GM19324 (cell line): ENCODE results near the gene UTP14C.
"Not testable (repeated sequence)": the region's sequence is repeated elsewhere in the genome, so short reads cannot be mapped to it uniquely, and the experiment has no call there.

Experiments used
- ATAC-seq: cut with Tn5 transposase; IDR thresholded peaks from one replicate; pipeline ENCODE4 v1.9.1; 2021; ENCODE audit warnings: mild to moderate bottlenecking, moderate library complexity; ENCODE audit not compliant: unreplicated experiment, low FRiP score

The UTP14C gene, protein sequence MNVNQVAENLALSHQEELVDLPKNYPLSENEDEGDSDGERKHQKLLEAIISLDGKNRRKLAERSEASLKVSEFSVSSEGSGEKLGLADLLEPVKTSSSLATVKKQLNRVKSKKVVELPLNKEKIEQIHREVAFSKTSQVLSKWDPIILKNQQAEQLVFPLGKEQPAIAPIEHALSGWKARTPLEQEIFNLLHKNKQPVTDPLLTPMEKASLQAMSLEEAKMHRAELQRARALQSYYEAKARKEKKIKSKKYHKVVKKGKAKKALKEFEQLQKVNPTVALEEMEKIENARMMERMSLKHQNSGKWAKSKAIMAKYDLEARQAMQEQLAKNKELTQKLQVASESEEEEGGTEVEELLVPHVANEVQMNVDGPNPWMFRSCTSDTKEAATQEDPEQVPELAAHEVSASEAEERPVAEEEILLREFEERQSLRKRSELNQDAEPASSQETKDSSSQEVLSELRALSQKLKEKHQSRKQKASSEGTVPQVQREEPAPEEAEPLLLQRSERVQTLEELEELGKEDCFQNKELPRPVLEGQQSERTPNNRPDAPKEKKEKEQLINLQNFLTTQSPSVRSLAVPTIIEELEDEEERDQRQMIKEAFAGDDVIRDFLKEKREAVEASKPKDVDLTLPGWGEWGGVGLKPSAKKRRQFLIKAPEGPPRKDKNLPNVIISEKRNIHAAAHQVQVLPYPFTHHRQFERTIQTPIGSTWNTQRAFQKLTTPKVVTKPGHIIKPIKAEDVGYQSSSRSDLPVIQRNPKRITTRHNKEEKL

DNA sequence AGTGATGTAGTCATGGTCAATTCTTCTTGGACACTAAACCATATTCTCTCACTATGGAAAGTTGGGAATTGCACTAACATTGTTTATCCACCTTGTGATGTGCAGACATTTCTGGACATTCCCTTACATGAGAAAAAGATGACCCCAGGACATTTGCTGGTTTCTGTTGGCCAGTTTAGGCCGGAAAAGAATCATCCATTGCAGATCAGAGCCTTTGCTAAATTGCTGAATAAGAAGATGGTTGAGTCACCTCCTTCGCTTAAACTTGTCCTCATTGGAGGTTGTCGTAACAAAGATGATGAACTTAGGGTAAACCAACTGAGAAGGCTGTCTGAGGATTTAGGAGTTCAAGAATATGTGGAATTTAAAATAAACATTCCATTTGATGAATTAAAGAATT is at the start of gene UTP14C:
TSS of gene UTP14C (plus strand) at position 211 of the 400 bp plus-strand sequence. CDS start 4,114 bp downstream, outside the sequence.
- no peak for ATAC-seq

DNA sequence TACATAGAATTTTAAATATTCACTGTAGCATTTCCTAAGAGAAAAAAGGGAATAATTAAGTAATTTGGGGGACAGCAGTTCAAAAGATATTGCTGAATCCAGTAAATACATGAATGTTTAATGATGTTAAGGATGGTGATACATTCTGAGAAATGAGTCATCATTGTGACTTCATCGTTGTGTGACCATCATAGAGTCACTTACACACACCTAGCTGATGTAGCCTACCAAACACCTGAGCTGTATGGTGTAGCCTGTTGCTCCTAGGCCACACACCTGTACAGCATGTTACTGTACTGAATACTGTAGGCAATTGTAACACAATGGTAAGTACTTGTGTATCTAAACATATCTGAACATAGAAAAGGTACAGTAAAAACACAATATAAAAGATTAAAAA is 48.1 kb upstream of the UTP14C start:
- no peak for ATAC-seq

DNA sequence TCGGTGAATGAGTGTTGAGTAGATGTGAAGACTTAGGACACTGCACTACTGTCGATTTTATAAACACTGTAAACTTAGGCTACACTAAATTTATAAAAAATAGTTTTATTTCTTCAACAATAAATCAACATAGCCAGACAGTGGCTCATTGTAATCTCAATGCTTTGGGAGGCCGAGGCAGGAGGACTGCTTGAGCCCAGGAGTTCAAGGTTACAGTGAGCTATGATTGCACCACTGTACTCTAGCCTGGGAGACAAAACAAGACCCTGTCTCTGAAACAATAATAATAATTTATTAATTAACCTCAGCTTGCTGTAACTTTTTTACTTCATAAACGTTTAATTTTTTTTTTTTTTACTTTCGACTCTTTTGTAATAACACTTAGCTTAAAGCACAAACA is 47.6 kb upstream of the UTP14C start:
- no peak for ATAC-seq

DNA sequence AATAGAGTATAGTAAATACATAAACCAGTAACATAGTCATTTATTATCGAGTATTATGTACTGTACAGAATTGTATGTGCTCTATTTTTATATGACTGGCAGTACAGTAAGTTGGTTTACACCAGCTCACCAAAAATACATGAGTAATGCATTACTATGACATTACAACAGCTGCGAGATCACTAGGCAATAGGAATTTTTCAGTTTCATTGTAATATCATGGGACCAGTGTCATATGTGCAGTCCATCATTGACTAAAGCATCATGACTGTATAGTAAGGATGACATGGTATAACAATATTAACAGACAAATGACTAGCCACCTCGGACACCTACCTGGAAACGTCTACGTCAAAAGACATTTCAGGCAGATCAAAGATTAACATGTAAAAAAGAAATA is 46.9 kb upstream of the UTP14C start:
- ATAC-seq = no peak

DNA sequence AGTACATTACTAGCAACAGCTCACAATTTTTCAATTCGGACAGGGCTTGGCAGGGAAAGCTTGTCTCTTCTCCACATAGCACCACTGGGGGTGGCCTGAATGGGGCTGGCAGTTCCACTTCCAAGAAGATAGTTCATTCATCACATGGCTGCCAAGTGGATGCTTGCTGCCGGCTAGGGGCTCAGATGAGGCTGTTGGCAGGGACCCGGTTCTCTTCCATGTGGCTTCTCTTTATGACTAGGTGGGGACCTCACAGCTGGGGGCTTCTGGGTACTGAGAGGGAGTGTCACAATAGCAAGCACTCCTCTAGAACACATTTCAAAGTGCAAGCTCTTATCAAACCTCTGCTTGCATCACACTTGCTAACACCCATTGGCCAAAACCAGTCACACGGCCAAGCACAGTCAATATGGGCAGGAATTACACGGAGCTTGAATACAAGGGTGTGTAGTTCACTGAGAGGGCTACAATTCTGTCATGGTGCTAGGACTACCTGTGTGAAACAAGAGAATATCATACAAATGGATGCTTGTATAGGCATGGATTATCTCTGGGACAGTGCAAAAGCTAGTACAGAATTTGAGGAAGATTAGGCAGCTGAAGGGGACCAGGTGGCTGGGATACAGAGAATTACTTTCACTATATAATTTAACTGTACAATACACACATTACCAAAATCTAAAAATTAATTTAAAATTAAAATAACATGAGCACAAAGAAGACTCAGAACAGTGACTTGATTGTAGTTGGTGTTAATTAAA is 45.5 kb upstream of the UTP14C start:
- ATAC-seq = no peak

DNA sequence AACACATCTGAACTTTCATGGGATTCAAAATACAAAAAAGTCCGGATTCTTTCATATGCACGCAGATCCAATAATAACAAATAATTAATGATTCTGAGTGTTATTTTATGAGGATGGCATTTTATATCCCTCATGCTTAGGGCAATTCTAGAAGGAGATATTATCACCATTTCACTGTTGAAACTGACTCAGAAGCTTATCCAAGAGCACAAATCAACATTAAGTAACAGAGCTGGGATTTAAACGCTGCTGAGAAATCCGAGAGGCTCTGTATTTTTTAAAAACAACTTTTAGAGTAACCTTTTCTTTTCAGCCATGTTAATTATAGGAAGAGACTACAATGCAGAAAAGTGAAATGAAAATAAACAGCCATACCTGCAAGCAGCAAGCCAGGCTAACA is 43.6 kb upstream of the UTP14C start:
- no peak for ATAC-seq

DNA sequence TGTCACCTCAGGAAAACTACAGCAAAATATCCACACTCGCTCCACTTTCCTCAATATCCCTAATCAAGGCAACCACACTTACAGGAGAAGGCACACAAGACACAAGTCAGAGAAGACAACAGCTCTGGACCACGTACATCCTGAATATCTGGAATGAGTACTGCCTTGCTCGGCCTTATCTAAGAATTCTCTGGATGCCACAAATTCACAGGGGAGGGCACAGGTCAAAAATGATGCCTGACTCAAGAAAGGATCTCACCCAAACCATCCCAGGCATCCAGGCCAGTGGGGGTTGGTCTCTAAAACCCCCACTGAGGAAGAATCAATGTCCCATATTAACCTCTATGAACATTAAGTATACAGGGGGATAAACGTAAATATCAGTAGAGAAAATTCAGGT is 43.1 kb upstream of the UTP14C start:
- ATAC-seq = no peak

DNA sequence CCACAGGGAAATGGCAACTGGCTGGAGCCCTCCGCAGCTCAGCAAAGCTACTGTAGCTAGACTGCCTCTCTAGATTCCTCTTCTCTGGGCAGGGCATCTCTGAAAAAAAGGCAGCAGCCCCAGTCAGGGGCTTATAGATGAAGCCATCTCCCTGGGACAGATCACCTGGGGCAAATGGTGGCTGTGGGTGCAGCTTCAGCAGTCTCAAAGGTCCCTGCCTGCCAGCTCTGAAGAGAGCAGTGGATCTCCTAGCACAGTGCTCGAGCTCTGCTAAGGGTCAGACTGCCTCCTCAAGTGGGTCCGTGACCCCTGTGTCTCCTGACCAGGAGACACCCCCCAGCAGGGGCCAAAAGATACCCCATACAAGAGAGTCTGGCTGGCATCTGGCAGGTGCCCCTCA is 41.2 kb upstream of the UTP14C start:
- ATAC-seq = not testable (repeated sequence)

DNA sequence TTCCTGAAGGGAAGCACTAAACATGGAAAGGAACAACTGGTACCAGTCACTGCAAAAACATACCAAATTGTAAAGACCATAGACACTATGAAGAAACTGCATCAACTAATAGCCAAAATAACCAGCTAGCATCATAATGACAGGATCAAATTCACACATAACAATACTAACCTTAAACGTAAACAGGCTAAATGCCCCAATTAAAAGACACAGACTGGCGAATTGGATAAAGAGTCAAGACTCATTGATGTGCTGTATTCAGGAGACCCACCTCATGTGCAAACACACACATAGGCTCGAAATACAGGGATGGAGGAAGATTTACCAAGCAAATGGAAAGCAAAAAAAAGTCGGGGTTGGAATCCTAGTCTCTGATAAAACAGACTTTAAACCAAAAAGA is 39.6 kb upstream of the UTP14C start:
- ATAC-seq = not testable (repeated sequence)

DNA sequence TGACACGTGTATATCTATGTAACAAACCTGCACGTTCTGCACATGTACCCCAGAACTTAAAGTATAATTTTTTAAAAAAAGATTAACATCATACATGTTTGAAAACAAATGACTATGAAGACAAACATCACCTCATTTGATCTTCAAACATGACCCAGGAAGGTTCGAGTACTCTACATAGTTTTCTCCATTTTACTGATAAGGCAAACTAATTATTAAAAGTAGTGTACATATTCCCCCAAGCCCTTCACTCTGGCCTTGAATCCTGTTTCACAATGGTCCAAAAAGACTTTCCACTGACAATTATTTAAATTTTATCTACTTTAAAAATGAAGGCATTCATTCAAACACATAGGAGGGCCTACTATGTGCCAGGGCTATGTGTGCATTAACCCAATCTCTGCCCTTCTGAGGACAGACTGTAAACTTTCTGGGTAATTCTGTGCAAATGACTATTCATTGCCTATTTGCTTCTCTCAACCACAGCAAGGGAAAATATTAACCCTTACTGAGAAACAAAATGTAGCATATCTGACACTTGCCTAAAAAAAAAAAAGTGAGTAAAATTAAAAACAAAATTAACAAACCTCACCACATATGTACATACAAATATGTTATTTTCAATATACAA is 35.4 kb upstream of the UTP14C start:
- ATAC-seq = no peak

DNA sequence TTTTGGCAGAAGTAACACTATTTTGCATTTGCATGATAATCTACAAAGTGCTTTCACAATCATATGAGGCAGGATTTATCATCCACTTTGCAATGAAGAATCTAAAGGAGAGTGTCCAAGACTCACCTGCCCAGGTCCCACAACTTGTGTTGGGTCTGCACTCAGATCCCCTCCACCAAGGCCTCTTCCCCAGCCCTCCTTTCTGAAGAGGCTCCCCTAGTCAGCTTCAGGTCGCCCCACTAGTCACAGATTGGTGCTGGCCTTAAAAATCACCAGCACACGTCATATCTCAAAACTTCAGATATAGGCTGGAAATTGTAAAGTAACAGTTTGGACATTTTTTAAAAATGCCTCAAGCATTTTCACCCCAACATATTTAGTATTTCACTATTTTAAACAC is 30.8 kb upstream of the UTP14C start:
- no peak for ATAC-seq

DNA sequence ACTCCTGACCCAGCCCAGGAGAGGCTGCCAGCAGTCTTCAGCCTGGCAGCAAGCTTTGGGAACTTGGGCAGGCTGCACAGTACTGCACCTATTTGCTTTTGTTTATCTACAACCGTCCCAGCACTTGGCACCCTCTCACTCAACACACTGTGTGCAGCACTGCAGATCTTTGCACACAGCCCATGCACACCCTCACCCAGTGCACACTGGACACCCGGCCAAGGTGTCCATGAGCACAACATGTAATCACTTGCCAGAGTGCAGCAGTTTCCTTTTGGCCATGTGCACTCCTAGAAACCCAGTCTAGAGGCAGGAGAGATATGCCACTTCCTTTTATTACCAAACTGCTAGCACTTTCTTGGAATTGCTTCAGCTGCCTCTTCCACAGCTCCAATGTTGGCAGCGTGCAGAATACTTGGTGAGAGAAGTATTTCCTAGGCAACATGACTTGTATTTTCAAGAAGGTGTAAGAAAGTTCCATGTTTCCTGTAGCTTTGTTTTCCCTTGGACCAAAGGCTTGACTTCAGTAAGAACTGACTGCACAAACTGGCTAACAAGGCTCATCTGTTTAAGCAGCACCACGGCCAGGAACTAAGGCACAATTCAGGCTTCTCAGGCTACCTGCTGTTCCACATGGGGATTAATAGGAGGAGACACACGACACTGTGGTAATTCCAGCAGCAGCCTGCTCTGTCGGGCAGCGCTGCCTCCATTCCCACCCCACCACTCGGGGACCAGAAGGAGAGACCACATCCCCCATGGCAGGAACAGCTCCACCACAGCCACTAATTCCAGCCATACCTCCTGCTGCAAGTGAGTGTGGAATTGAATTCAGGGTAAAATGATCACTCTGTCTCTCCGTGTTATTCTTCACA is 28.6 kb upstream of the UTP14C start:
- no peak for ATAC-seq

DNA sequence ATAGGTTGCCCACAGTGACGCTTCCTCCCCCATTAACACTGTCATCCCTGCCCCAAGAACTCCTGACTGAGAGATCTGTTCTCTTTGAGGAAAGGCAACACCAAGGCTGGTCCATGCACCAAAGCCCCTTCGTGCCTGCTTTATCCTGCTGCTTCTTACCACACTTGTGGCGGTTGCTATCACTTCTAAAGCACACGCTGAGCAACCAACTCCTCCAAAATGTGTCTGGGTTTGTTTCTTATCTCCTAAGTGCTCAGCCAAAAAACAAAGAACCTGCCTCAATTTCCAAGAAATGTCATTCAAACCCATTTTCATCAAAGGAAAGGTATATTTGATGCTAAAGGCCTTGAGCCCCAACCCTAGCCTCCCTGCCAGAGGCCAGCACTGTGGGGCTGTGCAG is 27.9 kb upstream of the UTP14C start:
- ATAC-seq = no peak

DNA sequence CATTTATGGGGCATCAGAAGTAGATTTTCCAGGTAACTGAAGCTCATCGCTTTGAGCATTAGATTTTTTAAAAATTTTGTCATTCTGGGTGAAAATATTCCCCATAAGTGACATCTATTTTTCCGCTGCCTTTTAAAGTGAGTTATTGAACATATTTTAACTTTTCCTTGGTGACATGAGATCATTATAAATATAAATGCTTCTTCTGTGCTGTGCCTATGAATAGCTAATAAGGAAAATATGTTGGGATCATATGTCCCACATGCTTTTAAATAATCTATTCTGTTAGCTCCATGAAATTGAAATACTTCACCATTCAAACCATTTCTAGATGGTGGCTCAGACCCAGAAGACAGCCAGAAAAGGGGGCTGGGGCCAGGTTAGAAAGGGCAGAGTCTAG is 27.3 kb upstream of the UTP14C start:
- ATAC-seq = no peak

DNA sequence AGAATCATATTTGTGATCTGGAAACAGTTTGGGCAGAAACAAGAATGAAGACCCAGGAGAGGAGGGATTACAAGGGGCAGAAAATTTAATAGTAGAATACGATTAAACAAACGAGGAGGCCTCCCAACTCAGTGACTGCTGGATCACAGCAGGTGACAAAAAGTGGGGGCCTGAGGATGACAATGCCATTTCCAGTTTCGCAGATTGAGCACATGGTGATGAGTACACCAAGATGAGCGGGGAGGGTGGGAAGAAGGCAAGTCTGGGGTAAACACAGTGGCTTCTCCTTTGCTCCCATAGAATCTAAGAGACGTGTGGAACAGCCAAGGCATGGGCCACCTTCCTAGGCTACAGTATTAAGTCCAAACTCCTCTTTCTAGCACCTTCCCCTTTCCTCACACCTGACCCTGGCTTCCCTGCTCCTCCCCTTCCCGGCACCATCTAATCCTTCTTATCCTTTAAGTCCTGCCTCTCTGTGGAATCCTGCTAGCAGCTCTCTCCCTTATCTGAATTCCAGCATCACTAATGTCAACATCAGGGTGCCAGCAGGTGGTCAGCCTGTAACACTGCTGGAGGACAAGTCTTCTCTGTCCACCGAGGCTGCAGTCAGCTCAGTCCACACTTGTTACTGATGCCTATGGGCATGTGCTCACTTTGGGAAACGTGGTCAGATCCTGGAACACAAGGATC is 26.7 kb upstream of the UTP14C start:
- ATAC-seq = no peak

DNA sequence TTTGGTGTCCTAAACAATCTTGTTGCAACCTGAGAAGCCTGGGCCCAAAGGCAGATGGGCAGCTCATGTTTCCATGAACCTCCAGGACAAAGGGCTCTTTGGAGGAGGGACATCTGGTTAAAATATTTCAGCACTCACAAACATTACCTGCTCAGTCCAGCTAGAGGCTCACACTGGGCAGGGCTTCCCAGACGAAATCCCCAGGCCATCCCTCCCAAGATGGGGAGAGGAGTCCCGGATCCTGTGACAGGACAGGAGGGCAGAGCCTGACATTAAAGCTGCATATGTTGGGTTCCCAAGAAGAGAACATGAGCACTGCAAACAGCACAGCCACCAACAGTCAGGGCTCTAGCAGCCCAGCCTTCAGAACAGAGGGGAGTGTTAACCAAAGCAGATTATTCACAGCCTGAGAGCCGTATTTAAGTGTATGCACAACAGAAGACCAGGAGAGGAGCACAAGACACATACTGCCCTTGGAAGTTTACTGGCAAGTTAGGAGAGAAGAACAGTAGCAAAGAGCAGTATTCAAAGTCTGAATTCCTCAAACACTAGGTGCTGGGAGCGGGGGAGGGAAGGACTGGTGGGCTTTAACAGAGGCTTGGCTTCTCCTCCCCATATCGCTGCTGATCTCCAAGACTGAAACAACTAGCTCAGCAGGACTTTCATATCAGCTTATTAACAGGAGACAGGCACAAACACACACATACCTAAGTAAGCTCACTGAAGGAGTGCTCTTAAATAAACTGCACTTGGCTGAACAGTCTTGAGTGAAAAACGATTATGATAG is 25.6 kb upstream of the UTP14C start:
- ATAC-seq = no peak

DNA sequence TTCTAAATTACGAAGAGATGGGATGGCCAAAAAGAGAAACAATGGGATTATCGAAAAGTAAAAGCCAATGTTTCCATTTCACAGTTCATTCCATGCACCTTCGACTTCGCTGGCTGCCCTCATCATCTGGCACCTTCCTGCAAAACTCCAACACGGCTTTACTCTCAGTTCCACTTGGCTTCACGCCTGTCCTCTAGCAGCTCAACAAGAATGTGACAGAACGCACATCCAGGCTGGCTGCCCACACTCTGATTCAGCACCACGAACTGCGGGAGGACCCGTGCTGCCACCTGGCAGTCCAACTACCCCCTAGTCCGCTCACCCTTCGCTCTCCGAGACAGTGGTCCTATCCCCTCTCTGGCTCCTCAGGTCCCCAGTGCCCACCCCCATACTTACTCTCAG is 25.0 kb upstream of the UTP14C start:
- no peak for ATAC-seq

DNA sequence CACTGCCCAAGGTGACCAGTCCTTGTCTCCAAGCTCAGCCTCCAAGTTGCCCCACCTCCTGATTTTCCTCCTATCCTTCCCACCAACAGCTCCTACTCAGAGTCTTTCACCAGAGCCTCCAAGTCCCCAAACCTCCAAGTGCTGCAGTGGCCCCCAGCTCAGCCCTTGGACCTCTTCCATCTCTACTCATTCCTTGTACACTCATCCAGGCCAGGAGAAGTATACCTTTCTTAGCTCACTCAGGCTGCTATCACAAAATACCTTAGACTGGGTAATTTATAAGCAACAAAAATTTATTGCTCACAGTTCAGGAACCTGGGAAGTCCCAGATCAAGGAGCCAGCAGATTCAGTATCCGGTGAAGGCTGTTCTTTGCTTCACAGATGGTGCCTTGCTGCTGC is 24.6 kb upstream of the UTP14C start:
- no peak for ATAC-seq
